Gastroesophageal sphincter (tissue), 3 donors: ENCODE data around the gene SLC35G6.

Experiments used
- POLR2AphosphoS5 ChIP-seq: sonication (generic); formaldehyde crosslinking; IDR thresholded peaks from one replicate; pipeline ENCODE4 v1.6.1; 2017; ENCODE audit warnings: antibody characterized with exemption
- TF ChIP-seq, protein P1 (sequence below), 4 experiments: fragments of 200-600 bp in 2 of 4; fragments of 450-650 bp in 2 of 4; sonication (generic) in 1 of 4; IDR thresholded peaks; one replicate each; pipeline ENCODE4 v1.5.1; 2017 to 2019; ENCODE audit warnings: antibody characterized with exemption in 4 of 4, mild to moderate bottlenecking in 2 of 4, moderate library complexity in 2 of 4

DNA sequence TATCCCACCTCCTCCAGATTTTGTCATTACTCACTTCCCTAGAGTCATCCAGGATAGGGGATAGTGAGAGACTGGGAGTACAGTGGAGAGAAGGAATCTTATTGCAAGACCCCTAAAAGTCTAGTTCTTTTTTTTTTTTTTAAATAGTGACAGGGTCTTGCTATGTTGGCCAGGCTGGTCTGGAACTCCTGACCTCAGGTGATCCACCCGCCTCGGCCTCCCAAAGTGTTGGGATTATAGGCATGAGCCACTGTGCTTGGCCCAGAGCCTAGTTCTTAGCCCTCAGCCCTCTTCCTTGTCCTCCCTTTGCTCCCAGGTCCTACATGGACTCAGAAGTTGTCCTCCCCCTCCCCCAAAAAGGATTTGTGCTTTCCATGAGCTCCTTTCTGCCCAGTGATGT, 39.1 kb upstream of the SLC35G6 start:
- TF ChIP-seq, protein P1, sequence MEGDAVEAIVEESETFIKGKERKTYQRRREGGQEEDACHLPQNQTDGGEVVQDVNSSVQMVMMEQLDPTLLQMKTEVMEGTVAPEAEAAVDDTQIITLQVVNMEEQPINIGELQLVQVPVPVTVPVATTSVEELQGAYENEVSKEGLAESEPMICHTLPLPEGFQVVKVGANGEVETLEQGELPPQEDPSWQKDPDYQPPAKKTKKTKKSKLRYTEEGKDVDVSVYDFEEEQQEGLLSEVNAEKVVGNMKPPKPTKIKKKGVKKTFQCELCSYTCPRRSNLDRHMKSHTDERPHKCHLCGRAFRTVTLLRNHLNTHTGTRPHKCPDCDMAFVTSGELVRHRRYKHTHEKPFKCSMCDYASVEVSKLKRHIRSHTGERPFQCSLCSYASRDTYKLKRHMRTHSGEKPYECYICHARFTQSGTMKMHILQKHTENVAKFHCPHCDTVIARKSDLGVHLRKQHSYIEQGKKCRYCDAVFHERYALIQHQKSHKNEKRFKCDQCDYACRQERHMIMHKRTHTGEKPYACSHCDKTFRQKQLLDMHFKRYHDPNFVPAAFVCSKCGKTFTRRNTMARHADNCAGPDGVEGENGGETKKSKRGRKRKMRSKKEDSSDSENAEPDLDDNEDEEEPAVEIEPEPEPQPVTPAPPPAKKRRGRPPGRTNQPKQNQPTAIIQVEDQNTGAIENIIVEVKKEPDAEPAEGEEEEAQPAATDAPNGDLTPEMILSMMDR (IDR thresholded peaks at IDR 0.05) = no peak
- no peak for TF ChIP-seq POLR2AphosphoS5
